Measurements from ENCODE around the gene GMDS.

GMDS gene

DNA sequence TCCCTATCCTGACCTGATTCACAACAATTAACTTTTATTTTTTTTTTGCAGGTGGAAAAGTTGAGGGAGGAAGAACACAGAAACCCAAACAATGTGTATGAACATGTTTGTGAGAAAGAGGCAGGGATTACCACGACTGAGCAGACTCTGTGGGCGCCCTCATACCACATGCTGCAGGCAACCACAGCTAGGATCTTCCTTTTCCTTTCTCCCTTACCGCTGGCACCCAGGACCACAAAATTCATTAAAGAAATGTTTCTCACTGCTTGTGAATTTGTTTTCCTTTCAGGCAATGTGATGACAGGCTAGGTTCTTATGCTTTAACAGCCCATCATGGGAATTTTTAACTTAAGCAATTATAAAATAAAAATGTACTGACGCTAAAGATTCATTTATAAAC, 287.1 kb downstream of the GMDS start:
- no peaks in the 10 kb centered on the region for H3K27me3 ChIP-seq (replicated peaks; ENCODE audit: insufficient read depth, low read length)
- no peaks in the 10 kb centered on the region for H3K9me2 ChIP-seq (replicated peaks; ENCODE audit: insufficient read depth, low read length)
- H3K79me2 ChIP-seq (ENCODE audit: low read length): no peaks in the 10 kb centered on the region
- H3F3A ChIP-seq (ENCODE audit: insufficient read depth, low read length): no peaks in the 10 kb centered on the region
- H3K9ac ChIP-seq (ENCODE audit: low read length): no peak overlapping the region
- no peak for DNase-seq
- H3K36me3 ChIP-seq (replicated peaks; ENCODE audit: insufficient read depth, low read length): no peaks in the 10 kb centered on the region
- no peak overlapping the region for H3K4me2 ChIP-seq (ENCODE audit: low read depth, low read length)
- H3K4me3 ChIP-seq (ENCODE audit: low read length): no peak overlapping the region
- H2AFZ ChIP-seq (ENCODE audit: low read length): no peak overlapping the region
- H3K27ac ChIP-seq (ENCODE audit: low read length): no peak overlapping the region
- no peaks in the 10 kb centered on the region for H4K20me1 ChIP-seq (ENCODE audit: insufficient read depth, low read length)
- no peaks in the 10 kb centered on the region for H3K9me3 ChIP-seq (replicated peaks; ENCODE audit: insufficient read depth, low read length)
- H3K4me1 ChIP-seq (ENCODE audit: low read length): no peaks in the 10 kb centered on the region
- TF ChIP-seq EZH2 (optimal IDR thresholded peaks at IDR 0.05; ENCODE audit: low read depth, low read length): no peak

DNA sequence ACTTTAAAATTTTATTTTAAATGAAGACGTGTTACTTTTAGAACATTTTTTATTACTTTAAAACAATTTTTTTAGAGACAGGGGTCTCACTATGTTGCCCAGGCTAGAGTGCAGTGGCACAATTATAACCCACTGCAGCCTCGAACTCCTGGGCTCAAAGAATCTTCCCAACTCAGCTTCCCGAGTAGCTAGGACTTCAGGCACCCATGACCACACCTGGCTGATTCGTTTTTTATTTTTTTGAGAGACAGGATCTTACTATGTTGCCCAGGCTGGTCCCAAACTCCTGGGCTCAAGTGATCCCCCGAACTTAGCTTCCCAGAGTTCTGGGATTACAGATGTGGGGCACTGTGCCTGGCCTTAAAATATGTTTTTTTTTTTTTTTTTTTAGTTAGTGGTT, 287.7 kb downstream of the GMDS start:
- no peak for DNase-seq
- Histone ChIP-seq H4K20me1 (ENCODE audit: insufficient read depth, low read length) (no peaks in the 10 kb centered on the region), H3K4me2 (ENCODE audit: low read depth, low read length) (no peak overlapping the region), H3K27me3 (replicated peaks; ENCODE audit: insufficient read depth, low read length) (no peaks in the 10 kb centered on the region), H3K9me2 (replicated peaks; ENCODE audit: insufficient read depth, low read length) (no peaks in the 10 kb centered on the region), H3F3A (ENCODE audit: insufficient read depth, low read length) (no peaks in the 10 kb centered on the region), H3K4me3 (ENCODE audit: low read length) (no peak overlapping the region), H3K9ac (ENCODE audit: low read length) (no peak overlapping the region), H3K27ac (ENCODE audit: low read length) (no peak overlapping the region), H2AFZ (ENCODE audit: low read length) (no peak overlapping the region), H3K9me3 (replicated peaks; ENCODE audit: insufficient read depth, low read length) (no peaks in the 10 kb centered on the region), H3K79me2 (ENCODE audit: low read length) (no peaks in the 10 kb centered on the region), H3K36me3 (replicated peaks; ENCODE audit: insufficient read depth, low read length) (no peaks in the 10 kb centered on the region), H3K4me1 (ENCODE audit: low read length) (no peaks in the 10 kb centered on the region)
- no peak for TF ChIP-seq EZH2 (optimal IDR thresholded peaks at IDR 0.05; ENCODE audit: low read depth, low read length)
- TF ChIP-seq EZH2phosphoT487 (IDR thresholded peaks at IDR 0.05; ENCODE audit: low read length): no peak

DNA sequence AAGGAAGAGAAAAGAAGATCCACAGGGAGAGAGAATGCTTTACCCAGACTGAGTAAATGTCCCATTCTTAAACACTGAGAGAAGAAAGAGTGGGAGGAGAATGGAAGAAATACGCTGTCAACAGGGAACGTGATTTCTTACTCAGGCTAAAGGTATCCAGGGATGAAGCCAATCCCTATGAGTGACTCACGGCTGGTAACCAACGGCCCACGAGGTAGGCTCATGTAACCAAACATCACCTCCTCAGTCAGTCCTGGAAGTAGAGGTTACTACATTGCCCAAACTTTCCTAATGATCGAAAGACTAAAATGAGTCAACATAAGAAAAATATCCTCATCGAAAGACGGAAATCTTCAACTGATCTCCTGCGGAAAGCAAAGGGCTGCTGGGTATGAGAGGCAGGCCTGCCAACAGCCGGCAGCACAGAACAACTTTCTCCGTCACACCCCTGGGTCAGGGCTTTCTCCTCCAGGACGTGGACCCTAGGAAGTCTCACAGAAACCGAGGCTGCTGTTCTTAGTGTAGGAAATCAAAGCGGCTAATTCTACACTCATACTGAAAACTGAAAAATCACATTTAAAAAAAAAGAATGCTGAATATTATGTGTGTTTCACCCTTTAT, 292.6 kb downstream of the GMDS start:
- Histone ChIP-seq H2AFZ (ENCODE audit: low read length) (no peak overlapping the region), H3K4me3 (ENCODE audit: low read length) (no peak overlapping the region), H3K27ac (ENCODE audit: low read length) (no peak overlapping the region), H3F3A (ENCODE audit: insufficient read depth, low read length) (no peaks in the 10 kb centered on the region), H3K4me1 (ENCODE audit: low read length) (no peaks in the 10 kb centered on the region), H3K9me3 (replicated peaks; ENCODE audit: insufficient read depth, low read length) (no peaks in the 10 kb centered on the region), H3K9me2 (replicated peaks; ENCODE audit: insufficient read depth, low read length) (no peaks in the 10 kb centered on the region), H3K27me3 (replicated peaks; ENCODE audit: insufficient read depth, low read length) (no peaks in the 10 kb centered on the region), H3K9ac (ENCODE audit: low read length) (no peak overlapping the region), H4K20me1 (ENCODE audit: insufficient read depth, low read length) (no peaks in the 10 kb centered on the region), H3K4me2 (ENCODE audit: low read depth, low read length) (no peak overlapping the region), H3K79me2 (ENCODE audit: low read length) (no peaks in the 10 kb centered on the region), H3K36me3 (replicated peaks; ENCODE audit: insufficient read depth, low read length) (no peaks in the 10 kb centered on the region)
- TF ChIP-seq EZH2 (optimal IDR thresholded peaks at IDR 0.05; ENCODE audit: low read depth, low read length) (no peak), EZH2phosphoT487 (IDR thresholded peaks at IDR 0.05; ENCODE audit: low read length) (no peak)
- TF ChIP-seq, protein P1, sequence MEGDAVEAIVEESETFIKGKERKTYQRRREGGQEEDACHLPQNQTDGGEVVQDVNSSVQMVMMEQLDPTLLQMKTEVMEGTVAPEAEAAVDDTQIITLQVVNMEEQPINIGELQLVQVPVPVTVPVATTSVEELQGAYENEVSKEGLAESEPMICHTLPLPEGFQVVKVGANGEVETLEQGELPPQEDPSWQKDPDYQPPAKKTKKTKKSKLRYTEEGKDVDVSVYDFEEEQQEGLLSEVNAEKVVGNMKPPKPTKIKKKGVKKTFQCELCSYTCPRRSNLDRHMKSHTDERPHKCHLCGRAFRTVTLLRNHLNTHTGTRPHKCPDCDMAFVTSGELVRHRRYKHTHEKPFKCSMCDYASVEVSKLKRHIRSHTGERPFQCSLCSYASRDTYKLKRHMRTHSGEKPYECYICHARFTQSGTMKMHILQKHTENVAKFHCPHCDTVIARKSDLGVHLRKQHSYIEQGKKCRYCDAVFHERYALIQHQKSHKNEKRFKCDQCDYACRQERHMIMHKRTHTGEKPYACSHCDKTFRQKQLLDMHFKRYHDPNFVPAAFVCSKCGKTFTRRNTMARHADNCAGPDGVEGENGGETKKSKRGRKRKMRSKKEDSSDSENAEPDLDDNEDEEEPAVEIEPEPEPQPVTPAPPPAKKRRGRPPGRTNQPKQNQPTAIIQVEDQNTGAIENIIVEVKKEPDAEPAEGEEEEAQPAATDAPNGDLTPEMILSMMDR (IDR thresholded peaks at IDR 0.05; ENCODE audit: low read length): no peak
- DNase-seq: no peak

DNA sequence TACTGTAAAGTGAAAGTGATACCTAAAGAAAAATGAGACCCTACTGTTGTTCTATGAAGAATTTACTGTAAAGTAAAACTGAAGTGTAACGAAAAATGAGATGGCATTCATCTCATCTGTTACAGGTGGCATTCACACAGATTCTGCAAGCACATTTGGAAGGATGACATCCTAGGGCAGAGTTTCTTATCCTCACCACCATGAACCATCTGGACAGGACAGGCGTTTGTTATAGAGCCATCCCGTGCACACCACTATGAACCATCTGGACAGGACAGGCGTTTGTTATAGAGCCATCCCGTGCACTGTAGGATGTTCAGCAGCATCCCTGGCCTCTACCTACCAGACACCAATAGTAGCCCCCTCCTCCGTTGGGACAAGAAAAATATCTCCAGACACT, 294.8 kb downstream of the GMDS start:
- Histone ChIP-seq H3K27me3 (replicated peaks; ENCODE audit: insufficient read depth, low read length) (no peaks in the 10 kb centered on the region), H4K20me1 (ENCODE audit: insufficient read depth, low read length) (no peaks in the 10 kb centered on the region), H3K79me2 (ENCODE audit: low read length) (no peaks in the 10 kb centered on the region), H2AFZ (ENCODE audit: low read length) (no peak overlapping the region), H3K4me1 (ENCODE audit: low read length) (no peaks in the 10 kb centered on the region), H3K36me3 (replicated peaks; ENCODE audit: insufficient read depth, low read length) (no peaks in the 10 kb centered on the region), H3K4me3 (ENCODE audit: low read length) (no peak overlapping the region), H3K9ac (ENCODE audit: low read length) (no peak overlapping the region), H3F3A (ENCODE audit: insufficient read depth, low read length) (no peaks in the 10 kb centered on the region), H3K4me2 (ENCODE audit: low read depth, low read length) (no peak overlapping the region), H3K9me2 (replicated peaks; ENCODE audit: insufficient read depth, low read length) (no peaks in the 10 kb centered on the region), H3K9me3 (replicated peaks; ENCODE audit: insufficient read depth, low read length) (no peaks in the 10 kb centered on the region), H3K27ac (ENCODE audit: low read length) (no peak overlapping the region)
- no peak for DNase-seq
- TF ChIP-seq, protein P1 (IDR thresholded peaks at IDR 0.05; ENCODE audit: low read length): no peak
- TF ChIP-seq EZH2 (optimal IDR thresholded peaks at IDR 0.05; ENCODE audit: low read depth, low read length) (no peak), EZH2phosphoT487 (IDR thresholded peaks at IDR 0.05; ENCODE audit: low read length) (no peak)
